Activated naive CD4-positive, alpha-beta T cell treated with anti-CD3 and anti-CD28 coated beads, Interleukin-2, amount 50 U/mL, for 24 hours (primary cell): Measurements from ENCODE around the gene STING1.

Experiments
- H3K27ac Mint-ChIP-seq: one replicate; pipeline ENCODE4 v1.8.0; 2021; ENCODE audit warnings: mild to moderate bottlenecking, mixed read lengths
- H3K27me3 Mint-ChIP-seq: one replicate; pipeline ENCODE4 v1.8.0; 2021; ENCODE audit warnings: mixed read lengths
- H3K36me3 Mint-ChIP-seq: one replicate; pipeline ENCODE4 v1.8.0; 2021; ENCODE audit warnings: mixed read lengths
- H3K4me1 Mint-ChIP-seq: one replicate; pipeline ENCODE4 v1.8.0; 2021; ENCODE audit warnings: mixed read lengths
- H3K4me3 Mint-ChIP-seq: one replicate; pipeline ENCODE4 v1.8.0; 2021; ENCODE audit warnings: mild to moderate bottlenecking, mixed read lengths
- H3K9me3 Mint-ChIP-seq: one replicate; pipeline ENCODE4 v1.8.0; 2021; ENCODE audit warnings: mixed read lengths

The STING1 gene

GRCh38 chr5:139439013-139439903 is 43.3 kb downstream of the STING1 start, which contains the start of gene DNAJC18:
TSS of gene DNAJC18 (minus strand) at chr5:139439525. CDS start at chr5:139439445, 80 bp downstream.
- no peaks in the 10 kb centered on the region for H3K27me3 Mint-ChIP-seq
- peaks cover 38% of the 10 kb centered on the region for H3K4me1 Mint-ChIP-seq
- peaks cover 3% of the 10 kb centered on the region for H3K36me3 Mint-ChIP-seq
- no peaks in the 10 kb centered on the region for H3K9me3 Mint-ChIP-seq
- peak within 1 kb of the TSS; percentile 98 for H3K4me3 Mint-ChIP-seq
- peak within 1 kb of the TSS; percentile 99 for H3K27ac Mint-ChIP-seq

GRCh38 chr5:139438707-139439012 is 43.9 kb downstream of the STING1 start:
- peak overlapping the region; percentile 53 for H3K27ac Mint-ChIP-seq
- peaks cover 32% of the 10 kb centered on the region for H3K4me1 Mint-ChIP-seq
- H3K9me3 Mint-ChIP-seq, result no peaks in the 10 kb centered on the region
- H3K36me3 Mint-ChIP-seq, result peaks cover 3% of the 10 kb centered on the region
- peak overlapping the region; percentile 98 for H3K4me3 Mint-ChIP-seq
- no peaks in the 10 kb centered on the region for H3K27me3 Mint-ChIP-seq

GRCh38 chr5:139435676-139436075 is 46.9 kb downstream of the STING1 start:
- Mint-ChIP-seq H3K36me3 (peaks cover 3% of the 10 kb centered on the region), H3K27me3 (no peaks in the 10 kb centered on the region), H3K4me3 (no peak overlapping the region), H3K27ac (no peak overlapping the region), H3K9me3 (no peaks in the 10 kb centered on the region), H3K4me1 (peaks cover 24% of the 10 kb centered on the region)

- no peaks in the 10 kb centered on the region for H3K9me3 Mint-ChIP-seq
- no peak overlapping the region for H3K27ac Mint-ChIP-seq
- peaks cover 17% of the 10 kb centered on the region for H3K4me1 Mint-ChIP-seq
- H3K4me3 Mint-ChIP-seq, result no peak overlapping the region
- H3K27me3 Mint-ChIP-seq, result no peaks in the 10 kb centered on the region
- H3K36me3 Mint-ChIP-seq, result peaks cover 3% of the 10 kb centered on the region
Measured at GRCh38 chr5:139431706-139432105, 50.9 kb downstream of the STING1 start.

- no peaks in the 10 kb centered on the region for H3K9me3 Mint-ChIP-seq
- peak overlapping the region; percentile 55 for H3K27ac Mint-ChIP-seq
- H3K36me3 Mint-ChIP-seq, result peaks cover 3% of the 10 kb centered on the region
- H3K4me1 Mint-ChIP-seq, result peaks cover 17% of the 10 kb centered on the region
- no peaks in the 10 kb centered on the region for H3K27me3 Mint-ChIP-seq
- peak overlapping the region; percentile 1 for H3K4me3 Mint-ChIP-seq
Measured at GRCh38 chr5:139430015-139430414, 52.5 kb downstream of the STING1 start.

GRCh38 chr5:139426203-139426885 is 56.2 kb downstream of the STING1 start:
- H3K36me3 Mint-ChIP-seq, result peaks cover 7% of the 10 kb centered on the region

More at GRCh38 chr5:139426203-139426885, 56.2 kb downstream of the STING1 start:
- H3K4me3 Mint-ChIP-seq, result no peak overlapping the region
- no peaks in the 10 kb centered on the region for H3K9me3 Mint-ChIP-seq
- H3K27ac Mint-ChIP-seq, result no peak overlapping the region
- H3K4me1 Mint-ChIP-seq, result peaks cover 22% of the 10 kb centered on the region
- no peaks in the 10 kb centered on the region for H3K27me3 Mint-ChIP-seq
